ENCODE measurements around the gene SLC31A1. TPM values are rescaled to one million over a fixed set of nuclear protein-coding genes. Genes with fewer than 3 reads are reported as not detected.
"Not testable (repeated sequence)": the region's sequence is repeated elsewhere in the genome, so short reads cannot be mapped to it uniquely, and the experiment has no call there.

The SLC31A1 gene
- total RNA-seq, 1 donor from 2014 or later = 20.0 TPM

DNA sequence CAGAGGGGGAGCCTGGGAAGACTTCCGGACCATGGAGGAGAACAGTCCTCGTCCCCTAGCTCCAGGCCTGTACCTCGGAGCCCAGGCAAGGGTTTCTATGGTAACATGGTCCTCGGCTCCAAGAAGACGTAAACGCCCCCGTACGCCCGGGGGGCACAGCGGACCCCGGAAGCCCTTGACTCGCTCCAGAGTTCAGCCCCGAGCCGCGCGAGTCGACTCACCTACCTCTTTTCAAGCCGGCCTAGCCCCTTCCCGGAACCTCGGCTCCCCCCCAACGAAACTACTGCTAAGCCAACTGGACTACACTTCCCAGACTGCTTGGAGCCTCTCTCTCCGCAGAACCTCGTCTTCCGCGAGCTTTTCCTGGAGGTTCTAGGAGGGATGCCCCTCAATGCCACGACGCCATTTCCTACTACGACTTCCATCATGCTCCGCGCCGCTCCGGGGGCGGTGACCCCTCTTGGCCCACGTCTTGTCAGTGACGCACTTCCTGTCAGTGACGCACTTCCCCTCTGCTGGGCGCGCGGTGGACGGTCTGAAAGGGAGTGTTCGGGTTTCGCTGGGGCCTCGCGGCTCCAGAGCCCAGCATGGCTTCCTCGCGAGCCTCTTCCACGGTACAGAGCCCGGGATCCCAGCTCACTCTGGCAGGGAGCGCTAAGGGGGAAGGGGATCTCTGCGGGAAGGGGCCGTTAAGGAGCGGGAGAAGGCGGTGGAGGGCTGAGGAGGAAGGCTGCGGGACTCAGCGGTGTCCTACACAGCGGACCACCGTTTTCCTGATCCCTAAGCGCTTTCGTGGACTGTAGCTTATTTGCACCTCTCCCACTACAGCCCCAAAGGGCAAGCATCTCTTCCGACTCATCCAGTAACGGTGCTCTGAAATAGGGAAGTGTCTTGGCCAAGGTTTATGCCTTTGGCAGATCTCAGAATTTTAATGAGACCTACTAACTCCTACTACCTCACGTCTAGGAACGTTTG, 54.1 kb downstream of the SLC31A1 start, which contains the start of the genes CDC26 and PRPF4:
Gene CDC26 (minus strand): TSS at position 416 of the 975 bp plus-strand sequence. CDS start 3,065 bp downstream, outside the sequence.
Gene PRPF4 (plus strand): TSS at position 502 of the 975 bp plus-strand sequence. CDS start 86 bp downstream, at position 588.
- Mint-ChIP-seq H3K4me3 (ENCODE audit: low read depth) (no peak within 1 kb of the TSS), H3K27me3 (ENCODE audit: low read depth) (no peaks in the 10 kb centered on the region), H3K4me1 (ENCODE audit: low read depth) (peaks cover 29% of the 10 kb centered on the region), H3K27ac (no peak within 1 kb of the TSS), H3K9me3 (no peaks in the 10 kb centered on the region), H3K36me3 (ENCODE audit: low read depth) (peaks cover 51% of the 10 kb centered on the region)
- DNase-seq (ENCODE audit: low spot score) = peak; percentile 94
- intact Hi-C loops (cut with micrococcal nuclease) = loop anchor here (1.0 to 2.0 kb wide), 9 partner anchors 33 to 383 kb away; partner anchors contain the start of genes C9orf43, FKBP15, HDHD3 and POLE3

DNA sequence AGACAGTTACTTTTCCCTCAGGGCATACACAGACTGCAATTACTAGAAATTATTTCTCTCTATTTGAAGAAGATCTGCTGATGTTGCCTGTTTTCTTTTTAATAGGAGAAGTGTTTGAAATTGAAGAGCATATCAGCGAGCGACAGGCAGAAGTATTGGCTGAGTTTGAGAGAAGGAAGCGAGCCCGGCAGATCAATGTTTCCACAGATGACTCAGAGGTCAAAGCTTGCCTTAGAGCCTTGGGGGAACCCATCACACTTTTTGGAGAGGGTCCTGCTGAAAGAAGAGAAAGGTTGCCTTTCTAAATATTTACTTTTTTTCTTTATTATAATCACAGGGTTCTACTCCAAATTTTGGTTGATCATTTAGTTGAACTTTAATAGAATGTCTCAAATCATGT, 57.5 kb downstream of the SLC31A1 start:
- intact Hi-C loops (cut with micrococcal nuclease) = no loop called here
- Mint-ChIP-seq H3K9me3 (no peaks in the 10 kb centered on the region), H3K36me3 (ENCODE audit: low read depth) (peaks cover 56% of the 10 kb centered on the region), H3K4me3 (ENCODE audit: low read depth) (no peak overlapping the region), H3K27me3 (ENCODE audit: low read depth) (no peaks in the 10 kb centered on the region), H3K4me1 (ENCODE audit: low read depth) (peaks cover 33% of the 10 kb centered on the region), H3K27ac (peak overlapping the region; percentile 17)
- DNase-seq (ENCODE audit: low spot score) = no peak

DNA sequence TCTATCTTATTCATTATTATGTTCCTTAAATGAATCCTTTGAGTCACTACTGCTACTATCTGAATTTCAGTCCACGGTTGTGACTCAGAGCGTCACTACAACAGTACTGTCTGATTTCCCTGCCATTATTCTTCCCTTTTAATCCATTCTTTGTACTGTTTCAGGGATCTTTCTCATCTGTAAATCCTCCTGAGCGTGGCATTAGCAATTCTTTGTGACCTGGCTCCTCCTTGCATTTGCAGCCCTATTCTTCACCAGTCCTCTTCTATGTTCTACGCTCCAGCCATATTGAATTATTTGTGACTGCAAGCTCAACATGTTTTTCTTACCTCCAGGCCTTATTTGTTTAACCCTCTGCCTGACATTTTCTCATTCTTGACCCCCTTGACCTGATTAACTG, 60.0 kb downstream of the SLC31A1 start:
- no peak overlapping the region for H3K4me3 Mint-ChIP-seq (ENCODE audit: low read depth)
- H3K9me3 Mint-ChIP-seq = no peaks in the 10 kb centered on the region
- no peak overlapping the region for H3K27ac Mint-ChIP-seq
- intact Hi-C loops (cut with micrococcal nuclease) = no loop called here
- no peaks in the 10 kb centered on the region for H3K27me3 Mint-ChIP-seq (ENCODE audit: low read depth)
- peaks cover 74% of the 10 kb centered on the region for H3K36me3 Mint-ChIP-seq (ENCODE audit: low read depth)
- DNase-seq (ENCODE audit: low spot score) = no peak
- peaks cover 28% of the 10 kb centered on the region for H3K4me1 Mint-ChIP-seq (ENCODE audit: low read depth)

DNA sequence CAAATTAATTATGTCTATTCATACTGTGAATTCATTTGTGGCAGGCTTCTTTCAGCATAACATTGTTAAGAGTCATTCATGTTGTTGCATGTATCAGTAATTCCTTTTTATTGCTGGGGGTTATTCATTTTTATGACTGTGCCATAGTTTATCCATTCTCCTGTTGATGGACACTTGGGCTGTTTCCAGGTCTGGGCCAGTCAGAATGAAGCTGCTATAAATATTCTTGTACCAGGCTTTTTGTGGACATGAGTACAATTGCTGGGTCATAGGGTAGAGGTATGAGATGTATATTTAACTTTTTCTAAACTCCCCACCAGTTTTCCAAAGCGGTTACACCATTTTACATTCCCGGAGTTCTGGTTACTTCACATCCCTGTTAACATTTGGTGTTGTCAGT, 67.7 kb downstream of the SLC31A1 start:
- DNase-seq (ENCODE audit: low spot score) = no peak
- Mint-ChIP-seq H3K27ac (no peak overlapping the region), H3K27me3 (ENCODE audit: low read depth) (no peaks in the 10 kb centered on the region), H3K4me3 (ENCODE audit: low read depth) (no peak overlapping the region), H3K36me3 (ENCODE audit: low read depth) (peaks cover 85% of the 10 kb centered on the region), H3K4me1 (ENCODE audit: low read depth) (peaks cover 5% of the 10 kb centered on the region), H3K9me3 (no peaks in the 10 kb centered on the region)
- intact Hi-C loops (cut with micrococcal nuclease) = no loop called here

DNA sequence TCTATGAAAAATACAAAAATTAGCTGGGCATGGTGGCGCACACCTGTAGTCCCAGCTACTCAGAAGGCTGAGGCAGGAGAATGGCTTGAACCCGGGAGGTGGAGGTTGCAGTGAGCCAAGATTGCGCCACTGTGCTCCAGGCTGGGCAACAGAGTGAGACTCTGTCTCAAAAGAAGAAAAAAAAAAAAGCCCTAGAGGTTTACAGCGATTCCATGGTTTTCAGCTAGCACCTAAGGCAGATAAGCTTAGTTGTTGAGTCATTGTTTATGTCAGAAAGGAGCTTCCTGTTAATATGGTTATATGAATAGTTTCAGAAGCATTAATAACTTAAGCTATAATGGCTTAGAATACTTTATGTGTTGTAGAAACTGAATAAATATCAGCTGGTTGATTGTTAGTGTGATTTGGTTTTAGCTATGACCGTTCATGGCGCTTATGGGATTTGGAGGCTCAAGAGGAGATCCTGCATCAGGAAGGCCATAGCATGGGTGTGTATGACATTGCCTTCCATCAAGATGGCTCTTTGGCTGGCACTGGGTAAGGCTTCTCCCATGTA, 68.8 kb downstream of the SLC31A1 start:
- intact Hi-C loops (cut with micrococcal nuclease) = no loop called here
- DNase-seq (ENCODE audit: low spot score) = no peak
- H3K4me1 Mint-ChIP-seq (ENCODE audit: low read depth) = peaks cover 5% of the 10 kb centered on the region
- H3K4me3 Mint-ChIP-seq (ENCODE audit: low read depth) = no peak overlapping the region
- no peaks in the 10 kb centered on the region for H3K9me3 Mint-ChIP-seq
- no peaks in the 10 kb centered on the region for H3K27me3 Mint-ChIP-seq (ENCODE audit: low read depth)
- no peak overlapping the region for H3K27ac Mint-ChIP-seq
- peaks cover 75% of the 10 kb centered on the region for H3K36me3 Mint-ChIP-seq (ENCODE audit: low read depth)

- H3K9me3 Mint-ChIP-seq = no peaks in the 10 kb centered on the region
- H3K27ac Mint-ChIP-seq = no peak overlapping the region
- peaks cover 49% of the 10 kb centered on the region for H3K36me3 Mint-ChIP-seq (ENCODE audit: low read depth)
- no peak overlapping the region for H3K4me3 Mint-ChIP-seq (ENCODE audit: low read depth)
- no peaks in the 10 kb centered on the region for H3K27me3 Mint-ChIP-seq (ENCODE audit: low read depth)
- DNase-seq (ENCODE audit: low spot score) = no peak
- peaks cover 4% of the 10 kb centered on the region for H3K4me1 Mint-ChIP-seq (ENCODE audit: low read depth)
- intact Hi-C loops (cut with micrococcal nuclease) = no loop called here
These were observed 72.0 kb downstream of the SLC31A1 start for GRCh38 chr9:113293285-113293878.

DNA sequence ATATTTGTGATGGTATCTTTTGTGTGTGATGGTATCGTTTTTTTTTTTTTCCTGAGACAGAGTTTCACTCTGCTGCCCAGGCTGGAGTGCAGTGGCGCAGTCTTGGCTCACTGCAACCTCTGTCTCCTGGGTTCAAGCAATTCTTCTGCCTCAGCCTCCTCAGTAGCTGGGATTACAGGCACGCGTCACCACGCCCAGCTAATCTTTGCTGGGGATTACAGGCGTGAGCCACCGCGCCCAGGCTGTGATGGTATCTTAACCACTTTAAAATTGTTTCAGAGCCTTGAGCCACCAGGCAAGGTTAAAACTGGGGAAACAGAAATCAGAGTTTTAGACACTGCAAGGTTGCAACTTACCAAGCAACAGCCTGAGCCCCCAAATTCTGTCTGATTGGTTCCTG, 74.9 kb downstream of the SLC31A1 start:
- DNase-seq (ENCODE audit: low spot score); H3K27ac Mint-ChIP-seq; intact Hi-C loops (cut with micrococcal nuclease); H3K4me1 Mint-ChIP-seq (ENCODE audit: low read depth); H3K9me3 Mint-ChIP-seq; H3K4me3 Mint-ChIP-seq (ENCODE audit: low read depth): not testable (repeated sequence)
- peaks cover 14% of the 10 kb centered on the region for H3K27me3 Mint-ChIP-seq (ENCODE audit: low read depth)
- H3K36me3 Mint-ChIP-seq (ENCODE audit: low read depth) = peaks cover 21% of the 10 kb centered on the region

DNA sequence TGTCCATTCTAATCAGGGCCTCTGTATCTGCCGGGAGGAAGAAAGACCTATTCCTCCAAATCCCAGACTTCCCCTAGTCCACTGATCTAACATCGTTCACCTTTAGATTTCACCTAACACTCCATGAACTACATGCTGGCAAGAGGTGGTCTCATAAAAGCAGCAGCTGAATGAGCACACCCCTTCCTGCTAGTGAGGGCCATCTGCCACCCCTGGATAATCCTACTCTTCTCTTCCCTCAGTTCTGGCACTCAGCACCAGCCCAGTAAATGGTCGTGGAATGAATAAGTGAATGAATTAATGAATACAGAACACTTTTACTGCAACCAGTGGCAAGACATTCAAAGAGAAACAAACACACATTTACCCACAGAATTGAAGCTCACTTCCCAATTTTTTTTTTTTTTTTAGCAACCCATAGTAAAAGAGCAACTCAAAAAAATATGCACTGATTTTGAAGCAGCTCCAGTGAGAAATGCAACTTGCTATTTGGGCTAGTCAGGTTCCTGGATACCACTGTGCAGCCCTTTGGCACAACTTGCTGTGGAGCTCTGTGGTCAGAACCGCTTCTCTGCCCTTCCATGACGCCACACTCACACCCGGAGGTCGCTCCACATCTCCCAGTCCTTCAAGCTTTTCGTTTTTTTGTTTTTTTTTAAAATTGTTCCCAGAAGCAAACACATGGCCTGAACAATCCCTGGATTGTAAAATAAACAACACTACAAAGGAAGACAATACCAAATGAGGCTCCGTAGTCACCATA, 75.6 kb downstream of the SLC31A1 start:
- Mint-ChIP-seq H3K4me1 (ENCODE audit: low read depth) (no peaks in the 10 kb centered on the region), H3K27ac (no peak overlapping the region), H3K27me3 (ENCODE audit: low read depth) (peaks cover 16% of the 10 kb centered on the region), H3K36me3 (ENCODE audit: low read depth) (peaks cover 15% of the 10 kb centered on the region), H3K9me3 (no peaks in the 10 kb centered on the region), H3K4me3 (ENCODE audit: low read depth) (no peak overlapping the region)
- no peak for DNase-seq (ENCODE audit: low spot score)
- intact Hi-C loops (cut with micrococcal nuclease) = no loop called here

DNA sequence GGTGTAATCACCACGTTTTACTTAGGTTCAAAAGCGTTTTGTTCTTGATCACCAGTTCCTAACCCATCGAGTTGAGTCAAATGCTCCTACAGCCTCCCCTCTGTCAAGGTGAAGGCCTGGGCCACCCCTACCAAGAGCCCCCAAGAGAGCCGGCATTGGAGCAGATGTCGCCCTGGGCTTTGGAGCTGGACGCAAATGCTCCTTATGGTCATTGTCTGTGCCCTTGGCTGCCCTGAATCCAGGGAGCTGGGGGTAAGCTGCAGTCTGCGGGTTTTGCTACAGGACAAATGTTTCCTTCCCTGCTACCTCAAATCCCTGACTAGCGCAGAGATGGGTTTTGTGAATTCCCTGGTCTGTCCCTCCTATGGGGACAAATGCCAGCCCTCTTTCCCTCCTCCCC, 77.0 kb downstream of the SLC31A1 start:
- intact Hi-C loops (cut with micrococcal nuclease) = no loop called here

GRCh38 chr9:113298924-113299770, 77.8 kb downstream of the SLC31A1 start:
- intact Hi-C loops (cut with micrococcal nuclease) = no loop called here
- H3K36me3 Mint-ChIP-seq (ENCODE audit: low read depth) = no peaks in the 10 kb centered on the region
- H3K4me1 Mint-ChIP-seq (ENCODE audit: low read depth) = no peaks in the 10 kb centered on the region
- H3K27me3 Mint-ChIP-seq (ENCODE audit: low read depth) = peaks cover 19% of the 10 kb centered on the region
- H3K27ac Mint-ChIP-seq = no peak overlapping the region
- H3K4me3 Mint-ChIP-seq (ENCODE audit: low read depth) = no peak overlapping the region
- DNase-seq (ENCODE audit: low spot score) = no peak
- no peaks in the 10 kb centered on the region for H3K9me3 Mint-ChIP-seq

More for the DNA sequence above, 77.0 kb downstream of the SLC31A1 start:
- Mint-ChIP-seq H3K27me3 (ENCODE audit: low read depth) (peaks cover 19% of the 10 kb centered on the region), H3K4me3 (ENCODE audit: low read depth) (no peak overlapping the region), H3K9me3 (no peaks in the 10 kb centered on the region), H3K4me1 (ENCODE audit: low read depth) (no peaks in the 10 kb centered on the region), H3K36me3 (ENCODE audit: low read depth) (peaks cover 3% of the 10 kb centered on the region), H3K27ac (no peak overlapping the region)
- DNase-seq (ENCODE audit: low spot score) = no peak

- no peak for DNase-seq (ENCODE audit: low spot score)
- Mint-ChIP-seq H3K4me1 (ENCODE audit: low read depth) (no peaks in the 10 kb centered on the region), H3K36me3 (ENCODE audit: low read depth) (no peaks in the 10 kb centered on the region), H3K4me3 (ENCODE audit: low read depth) (no peak overlapping the region), H3K9me3 (no peaks in the 10 kb centered on the region), H3K27ac (no peak overlapping the region), H3K27me3 (ENCODE audit: low read depth) (peaks cover 19% of the 10 kb centered on the region)
- intact Hi-C loops (cut with micrococcal nuclease) = no loop called here
These were observed 78.5 kb downstream of the SLC31A1 start for GRCh38 chr9:113299800-113300292.

Data from activated T-helper 2 cell treated with anti-CD3 and anti-CD28 coated beads, Interferon-gamma antibody, Interleukin-2, Interleukin-4, amounts not matched to agents 10 μg/mL and 5 μg/mL and 100 μg/mL, durations not matched to agents 14 hours and 24 hours and 36 hours (primary cell).